Bronchial epithelial cell (primary cell): ENCODE measurements around the gene SULT2B1. TPM values are rescaled to one million over a fixed set of nuclear protein-coding genes. Genes with fewer than 3 reads are reported as not detected.

Experiments used
- DNase-seq: peaks from one replicate; pipeline ENCODE4 v3.0.0-alpha.2; 2010; ENCODE audit warnings: low read depth
- FAIRE-seq: peaks from 2 replicates; lab custom pipeline; 2011; peaks lifted over from hg19 to GRCh38; lab: Jason Lieb, UNC
- H3K27me3 ChIP-seq: 2 replicates; pipeline ENCODE4 v1.5.1; 2011; ENCODE audit warnings: low read length; ENCODE audit not compliant: control insufficient read depth, insufficient read depth
- H3K36me3 ChIP-seq: 2 replicates; pipeline ENCODE4 v1.5.1; 2011; ENCODE audit warnings: low read length; ENCODE audit not compliant: control insufficient read depth, insufficient read depth
- H3K4me3 ChIP-seq: 2 replicates; pipeline ENCODE4 v1.5.1; 2011; ENCODE audit warnings: mild to moderate bottlenecking, low read depth, low read length, control low read depth
- total RNA-seq: library from RNA; depleted of rRNA; stranded (reverse); fragments of >200 nt; gene quantifications from 2 replicates; pipeline ENCODE4 v1.2.1, GENCODE V29; 2014
- TF ChIP-seq, protein P1 (sequence below): IDR thresholded peaks from 2 replicates; pipeline ENCODE4 v1.5.1; 2011; ENCODE audit warnings: mild to moderate bottlenecking, moderate library complexity, low read length, control low read depth, inconsistent platforms; ENCODE audit not compliant: insufficient read depth, severe bottlenecking

The SULT2B1 gene
- total RNA-seq, 1 donor from 2014 or later, result 3.4 TPM

DNA sequence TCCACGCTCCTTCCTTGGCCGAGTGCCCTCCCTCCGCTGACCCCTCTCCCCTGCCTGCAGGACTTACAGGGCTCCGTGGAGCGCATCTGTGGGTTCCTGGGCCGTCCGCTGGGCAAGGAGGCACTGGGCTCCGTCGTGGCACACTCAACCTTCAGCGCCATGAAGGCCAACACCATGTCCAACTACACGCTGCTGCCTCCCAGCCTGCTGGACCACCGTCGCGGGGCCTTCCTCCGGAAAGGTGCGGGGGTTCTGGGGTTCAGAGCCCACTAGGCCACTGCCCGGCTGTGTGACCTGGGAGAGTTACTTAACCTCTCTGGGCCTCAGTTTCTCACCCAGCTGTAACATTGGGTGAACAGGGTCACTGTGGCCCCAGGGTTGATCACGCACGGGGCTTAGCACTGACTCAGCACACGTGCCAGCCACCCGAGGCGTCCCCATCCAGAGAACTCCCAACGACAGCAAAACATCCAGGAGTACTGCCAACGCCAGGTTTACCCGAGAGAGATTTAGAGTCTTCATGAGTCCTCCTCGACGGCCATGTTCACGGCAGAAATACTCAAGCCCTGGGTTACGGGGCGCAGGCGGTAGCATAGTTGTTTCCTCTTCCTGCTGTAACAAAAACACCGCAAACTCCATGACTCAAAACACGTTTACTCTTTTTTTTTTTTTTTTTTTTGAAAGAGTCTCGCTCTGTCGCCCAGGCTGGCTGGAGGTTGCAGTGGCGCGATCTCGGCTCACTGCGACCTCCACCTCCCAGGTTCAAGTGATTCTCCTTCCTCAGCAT, 44.9 kb downstream of the SULT2B1 start:
- Histone ChIP-seq H3K4me3 (no peak overlapping the region), H3K27me3 (no peaks in the 10 kb centered on the region), H3K36me3 (no peaks in the 10 kb centered on the region)
- TF ChIP-seq, protein P1, sequence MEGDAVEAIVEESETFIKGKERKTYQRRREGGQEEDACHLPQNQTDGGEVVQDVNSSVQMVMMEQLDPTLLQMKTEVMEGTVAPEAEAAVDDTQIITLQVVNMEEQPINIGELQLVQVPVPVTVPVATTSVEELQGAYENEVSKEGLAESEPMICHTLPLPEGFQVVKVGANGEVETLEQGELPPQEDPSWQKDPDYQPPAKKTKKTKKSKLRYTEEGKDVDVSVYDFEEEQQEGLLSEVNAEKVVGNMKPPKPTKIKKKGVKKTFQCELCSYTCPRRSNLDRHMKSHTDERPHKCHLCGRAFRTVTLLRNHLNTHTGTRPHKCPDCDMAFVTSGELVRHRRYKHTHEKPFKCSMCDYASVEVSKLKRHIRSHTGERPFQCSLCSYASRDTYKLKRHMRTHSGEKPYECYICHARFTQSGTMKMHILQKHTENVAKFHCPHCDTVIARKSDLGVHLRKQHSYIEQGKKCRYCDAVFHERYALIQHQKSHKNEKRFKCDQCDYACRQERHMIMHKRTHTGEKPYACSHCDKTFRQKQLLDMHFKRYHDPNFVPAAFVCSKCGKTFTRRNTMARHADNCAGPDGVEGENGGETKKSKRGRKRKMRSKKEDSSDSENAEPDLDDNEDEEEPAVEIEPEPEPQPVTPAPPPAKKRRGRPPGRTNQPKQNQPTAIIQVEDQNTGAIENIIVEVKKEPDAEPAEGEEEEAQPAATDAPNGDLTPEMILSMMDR, result no peak
- no peak for FAIRE-seq
- DNase-seq, result no peak

DNA sequence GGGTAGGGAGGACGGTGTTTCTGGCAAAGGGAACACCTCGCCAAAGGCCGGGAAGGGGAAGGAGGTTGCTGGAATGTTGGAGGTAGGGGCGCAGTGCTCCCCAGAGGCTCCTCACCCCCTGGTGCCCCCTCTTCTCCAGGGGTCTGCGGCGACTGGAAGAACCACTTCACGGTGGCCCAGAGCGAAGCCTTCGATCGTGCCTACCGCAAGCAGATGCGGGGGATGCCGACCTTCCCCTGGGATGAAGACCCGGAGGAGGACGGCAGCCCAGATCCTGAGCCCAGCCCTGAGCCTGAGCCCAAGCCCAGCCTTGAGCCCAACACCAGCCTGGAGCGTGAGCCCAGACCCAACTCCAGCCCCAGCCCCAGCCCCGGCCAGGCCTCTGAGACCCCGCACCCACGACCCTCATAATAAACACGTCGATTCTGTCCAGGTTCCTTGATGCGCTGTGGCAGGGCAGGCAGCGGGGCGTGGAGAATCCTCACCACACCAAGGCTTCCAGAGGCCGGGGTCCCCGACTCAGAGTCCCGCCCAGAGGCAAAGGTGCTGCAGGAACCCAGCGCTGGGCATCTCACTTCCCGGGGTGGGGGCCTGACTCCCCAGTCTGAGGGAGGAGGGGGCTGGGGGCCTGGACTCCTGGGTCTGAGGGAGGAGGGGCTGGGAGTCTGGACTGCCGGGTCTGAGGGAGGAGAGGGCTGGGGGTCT, 47.2 kb downstream of the SULT2B1 start:
- no peak for DNase-seq
- H3K27me3 ChIP-seq, result no peaks in the 10 kb centered on the region
- TF ChIP-seq, protein P1, result no peak
- H3K4me3 ChIP-seq, result no peak overlapping the region
- FAIRE-seq, result no peak
- H3K36me3 ChIP-seq, result no peaks in the 10 kb centered on the region

DNA sequence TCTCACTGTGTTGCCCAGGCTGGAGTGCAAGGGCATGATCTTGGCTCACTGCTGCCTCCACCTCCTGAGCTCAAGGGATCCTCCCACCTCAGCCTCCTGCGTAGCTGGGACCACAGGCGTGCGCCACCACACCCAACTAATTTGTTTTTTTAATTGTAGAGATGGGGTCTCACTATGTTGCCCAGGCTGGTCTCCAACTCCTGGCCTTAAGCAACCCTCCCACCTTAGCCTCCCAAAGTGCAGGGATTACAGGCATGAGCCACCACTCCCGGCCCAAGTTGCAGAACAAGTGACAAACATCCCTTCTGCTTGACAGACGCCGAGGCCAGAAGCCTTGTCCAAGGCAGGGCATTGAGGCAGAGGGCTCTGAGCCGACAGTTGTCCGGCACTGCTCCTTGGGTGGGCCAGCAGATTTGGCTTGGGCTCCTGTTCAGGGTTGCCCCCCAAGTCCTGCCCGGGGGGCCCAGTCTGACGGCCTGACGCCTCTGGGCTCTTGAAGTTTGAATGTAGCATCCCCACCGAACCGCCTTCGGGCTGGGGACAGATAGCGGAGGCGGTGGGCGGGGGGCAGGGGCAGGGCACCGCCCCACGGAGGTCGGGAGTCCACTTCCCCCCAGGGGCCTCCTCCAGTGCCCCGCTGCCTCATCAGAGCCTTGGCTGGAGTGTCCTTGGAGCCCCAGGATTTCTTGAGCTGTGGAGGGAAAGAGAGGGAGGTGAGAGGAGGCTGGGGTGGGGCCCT, 48.9 kb downstream of the SULT2B1 start:
- Histone ChIP-seq H3K36me3 (no peaks in the 10 kb centered on the region), H3K4me3 (no peak overlapping the region), H3K27me3 (no peaks in the 10 kb centered on the region)
- TF ChIP-seq, protein P1, result no peak
- DNase-seq (no peak), FAIRE-seq (no peak)

DNA sequence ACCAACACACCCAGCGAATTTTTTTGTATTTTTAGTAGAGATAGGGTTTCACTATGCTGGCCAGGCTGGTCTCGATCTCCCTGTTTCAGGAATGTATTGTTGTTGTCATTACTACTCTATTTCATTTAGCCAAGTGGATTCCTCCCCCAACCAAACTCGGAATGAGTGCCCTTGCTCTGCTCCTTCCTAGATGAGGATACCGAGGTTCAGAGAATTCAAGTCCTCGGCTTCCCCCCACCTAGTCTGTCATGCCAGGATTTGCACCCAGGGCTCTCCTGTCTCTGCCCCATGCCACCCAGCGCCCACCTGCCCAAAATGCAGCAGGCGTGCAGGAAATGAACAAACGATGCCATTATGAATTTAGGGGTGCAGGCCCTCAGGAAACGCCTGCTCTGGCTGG, 51.0 kb downstream of the SULT2B1 start:
- FAIRE-seq, result no peak
- Histone ChIP-seq H3K27me3 (no peaks in the 10 kb centered on the region), H3K36me3 (no peaks in the 10 kb centered on the region), H3K4me3 (no peak overlapping the region)
- DNase-seq, result no peak
- TF ChIP-seq, protein P1, result no peak

DNA sequence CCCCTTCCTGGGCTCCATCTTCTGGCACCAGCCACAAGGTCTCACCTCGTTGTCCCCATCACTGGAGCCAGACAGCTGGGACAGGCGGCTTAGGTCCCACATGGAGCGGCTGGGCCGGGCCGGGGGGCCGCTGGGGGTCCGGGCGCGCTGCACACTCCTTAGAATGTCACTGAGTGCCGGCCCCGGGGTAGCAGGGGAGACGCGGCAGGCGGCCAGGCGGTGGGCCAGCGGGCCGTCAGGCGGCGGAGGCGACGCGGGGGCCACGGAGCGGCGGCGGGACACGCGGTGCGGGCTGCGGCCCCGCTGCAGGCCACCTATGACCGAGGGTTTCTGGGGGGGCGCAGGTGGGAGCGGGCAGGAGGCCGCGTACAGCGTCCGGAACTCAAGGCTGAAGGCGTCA, 51.5 kb downstream of the SULT2B1 start:
- H3K36me3 ChIP-seq, result no peaks in the 10 kb centered on the region
- no peak for DNase-seq
- no peak for FAIRE-seq
- no peak overlapping the region for H3K4me3 ChIP-seq
- H3K27me3 ChIP-seq, result no peaks in the 10 kb centered on the region
- TF ChIP-seq, protein P1, result no peak
